K562 (cell line): ENCODE measurements around the gene PTRHD1. TPM values are rescaled to one million over a fixed set of nuclear protein-coding genes. Genes with fewer than 3 reads are reported as not detected.
A peak's percentile ranks its signal among the peaks of the same experiment; 100 is the strongest.

ENCODE experiments used
- EP300 ChIP-seq: IDR thresholded peaks from 2 replicates; pipeline ENCODE4 v1.6.1; 2012; ENCODE audit warnings: low read length, improper control_type of control experiment
- HDGF ChIP-seq: fragments of 450-650 bp; IDR thresholded peaks from 2 replicates; pipeline ENCODE4 v1.6.1; 2016
- HSF4 ChIP-seq: fragments of 250-450 bp; sonication (Bioruptor Pico); IDR thresholded peaks from 2 replicates; pipeline ENCODE4 v2.1.2; 2022; ENCODE audit warnings: mild to moderate bottlenecking, moderate library complexity, borderline replicate concordance
- NFE2L1 ChIP-seq: fragments of 450-650 bp; IDR thresholded peaks from 2 replicates; pipeline ENCODE4 v1.6.1; 2016; ENCODE audit warnings: missing genetic modification characterization, low read depth, mild to moderate bottlenecking, missing compliant biosample characterization, moderate library complexity, borderline replicate concordance
- NFXL1 ChIP-seq: fragments of 450-650 bp; formaldehyde crosslinking; IDR thresholded peaks from 2 replicates; pipeline ENCODE4 v1.4.0; 2021; ENCODE audit warnings: mild to moderate bottlenecking
- SMAD2 ChIP-seq: fragments of 150-350 bp; IDR thresholded peaks from 2 replicates; pipeline ENCODE4 v1.6.1; 2014; ENCODE audit warnings: low read depth, mild to moderate bottlenecking, low read length
- TRIM25 ChIP-seq: fragments of 450-650 bp; IDR thresholded peaks from 2 replicates; pipeline ENCODE4 v1.7.0; 2016; ENCODE audit warnings: borderline replicate concordance
- WHSC1 ChIP-seq: IDR thresholded peaks from one replicate; pipeline ENCODE4 v1.6.1; 2012; ENCODE audit warnings: low read length, control low read depth, inconsistent platforms
- ZBTB2 ChIP-seq: fragments of 450-650 bp; IDR thresholded peaks from 2 replicates; pipeline ENCODE4 v1.6.1; 2016; ENCODE audit warnings: antibody characterized with exemption
- ZKSCAN1 ChIP-seq: fragments of 150-350 bp; IDR thresholded peaks from 2 replicates; pipeline ENCODE4 v1.6.1; 2016; ENCODE audit warnings: low read depth, low read length
- ZNF407 ChIP-seq: fragments of 450-650 bp; IDR thresholded peaks from 2 replicates; pipeline ENCODE4 v1.6.1; 2016; ENCODE audit warnings: low read depth
- ZNF518B ChIP-seq: fragments of 250-450 bp; sonication (Bioruptor Pico); IDR thresholded peaks from 2 replicates; pipeline ENCODE4 v1.5.0; 2021; ENCODE audit warnings: mild to moderate bottlenecking, moderate library complexity
- polyA plus RNA-seq, 8 experiments: library from polyadenylated mRNA; depleted of rRNA in 4 of 8; stranded (reverse) in 5 of 8; unstranded in 3 of 8; fragments of >200 nt; fragmentation: Nextera tagmentation in 2 of 8; fragmentation: Illumina TruSeq in 1 of 8; extraction: Ambion mirVana in 2 of 8; extraction: Trizol in 1 of 8; gene quantifications; 2 replicates each; pipeline versions ENCODE4 v1.2.1 to v1.2.3, GENCODE V29; 2011 to 2014; ENCODE audit warnings: inconsistent platforms in 1 of 8, missing spikeins in 1 of 8
- total RNA-seq, 7 experiments: library from RNA; depleted of rRNA in 6 of 7; stranded (reverse); fragments of >200 nt in 6 of 7; fragmentation: Illumina TruSeq in 2 of 7; extraction: Trizol in 2 of 7; gene quantifications; 2 replicates each; pipeline versions ENCODE4 v1.2.1 to v1.2.3, GENCODE V29; 2011 to 2021; ENCODE audit warnings: low replicate concordance in 1 of 7

Gene PTRHD1
- total and polyA plus RNA-seq, 9 of the 15 experiments (the other 6 are each of a cell fraction or from before 2014, with no cell fraction given): 15.8 to 83.2 (median 46.6) TPM

- TF ChIP-seq WHSC1 (no peak), HDGF (no peak), TRIM25 (no peak), ZKSCAN1 (peak; percentile 100), EP300 (peak; percentile 48), HSF4 (no peak), SMAD2 (no peak), NFXL1 (no peak), ZNF518B (CRISPR knock-in tag) (no peak), ZBTB2 (peak; percentile 98), ZNF407 (no peak), NFE2L1 (tag) (no peak)
Measured at GRCh38 chr2:24792874-24793760, at the start of gene PTRHD1, which contains the start of gene CENPO (continued).
